IMR-90 (cell line): ENCODE results near the gene TFPI. TPM values are rescaled to one million over a fixed set of nuclear protein-coding genes. Genes with fewer than 3 reads are reported as not detected.

Experiments used
- ATAC-seq: fragments of 200-7000 bp; cut with Tn5 transposase; 2 replicates; pipeline ENCODE4 v1.9.1; 2020; ENCODE audit warnings: low read depth, mild to moderate bottlenecking, moderate library complexity
- BruUV-seq: library from RNA; stranded (reverse); fragments of 400-500 nt; replicated peaks from 2 replicates; lab custom pipeline; 2021; lab: Mats Ljungman, UMichigan
- CTCF ChIA-PET: fragments of 300-600 bp; formaldehyde crosslinking; extraction: SDS; loops from one replicate; lab custom pipeline; 2021; ENCODE audit warnings: antibody characterized with exemption; lab: Yijun Ruan, JAX
- POLR2A ChIA-PET: fragments of 300-600 bp; sonication (Branson Sonifier 250); formaldehyde crosslinking; loops from one replicate; lab custom pipeline; 2022; ENCODE audit warnings: antibody characterized with exemption; ENCODE audit not compliant: unreplicated experiment; lab: Charles Lee
- DNase-seq: peaks from one replicate; pipeline ENCODE4 v3.0.0; 2013
- H2AFZ ChIP-seq: replicated peaks from 2 replicates; pipeline ENCODE3; 2013; ENCODE audit warnings: low read length, mild to moderate bottlenecking; ENCODE audit not compliant: poor library complexity
- H2AK5ac ChIP-seq: 2 replicates; pipeline ENCODE4 v1.6.1; 2013; ENCODE audit warnings: low read depth, low read length, inconsistent platforms
- H2AK9ac ChIP-seq: replicated peaks from 2 replicates; pipeline ENCODE3; 2013; ENCODE audit warnings: mild to moderate bottlenecking, low read depth, low read length, moderate library complexity; ENCODE audit not compliant: poor library complexity
- H2BK120ac ChIP-seq: 2 replicates; pipeline ENCODE4 v1.6.1; 2013; ENCODE audit warnings: low read depth, low read length, inconsistent platforms
- H2BK15ac ChIP-seq: 3 replicates; pipeline ENCODE4 v1.6.1; 2013; ENCODE audit warnings: low read depth, low read length, inconsistent platforms
- H2BK20ac ChIP-seq: 2 replicates; pipeline ENCODE4 v1.6.1; 2013; ENCODE audit warnings: low read depth, mild to moderate bottlenecking, inconsistent platforms, low read length, moderate library complexity
- H2BK5ac ChIP-seq: 2 replicates; pipeline ENCODE4 v1.6.1; 2013; ENCODE audit warnings: mild to moderate bottlenecking, low read depth, low read length, inconsistent platforms; ENCODE audit not compliant: poor library complexity, severe bottlenecking
- H3K14ac ChIP-seq: replicated peaks from 2 replicates; pipeline ENCODE4 v1.6.1; 2013; ENCODE audit warnings: low read depth, low read length, inconsistent platforms
- H3K18ac ChIP-seq: 2 replicates; pipeline ENCODE4 v1.6.1; 2013; ENCODE audit warnings: low read depth, low read length, control low read depth
- H3K23ac ChIP-seq: 2 replicates; pipeline ENCODE4 v1.6.1; 2013; ENCODE audit warnings: low read depth, low read length, inconsistent platforms
- H3K27ac ChIP-seq: 2 replicates; pipeline ENCODE4 v1.5.1; 2013; ENCODE audit warnings: mild to moderate bottlenecking, control low read depth, low read length; ENCODE audit not compliant: insufficient read depth
- H3K27me3 ChIP-seq: 2 replicates; pipeline ENCODE4 v1.6.1; 2013; ENCODE audit warnings: low read length; ENCODE audit not compliant: control insufficient read depth, insufficient read depth
- H3K36me3 ChIP-seq: 2 replicates; pipeline ENCODE4 v1.6.1; 2013; ENCODE audit warnings: low read length, mixed read lengths; ENCODE audit not compliant: control insufficient read depth, insufficient read depth
- H3K4ac ChIP-seq: 2 replicates; pipeline ENCODE4 v1.6.1; 2013; ENCODE audit warnings: low read depth, low read length, inconsistent platforms
- H3K4me1 ChIP-seq: 2 replicates; pipeline ENCODE4 v1.6.1; 2013; ENCODE audit warnings: low read length, mixed read lengths; ENCODE audit not compliant: control insufficient read depth, insufficient read depth
- H3K4me2 ChIP-seq: 2 replicates; pipeline ENCODE4 v1.6.1; 2013; ENCODE audit warnings: low read depth, mild to moderate bottlenecking, control low read depth, low read length, moderate library complexity
- H3K4me3 ChIP-seq: 2 replicates; pipeline ENCODE4 v1.5.1; 2013; ENCODE audit warnings: low read depth, mild to moderate bottlenecking, control low read depth, low read length, moderate library complexity; ENCODE audit not compliant: insufficient read depth
- H3K56ac ChIP-seq: 2 replicates; pipeline ENCODE4 v1.6.1; 2013; ENCODE audit warnings: low read length, inconsistent platforms; ENCODE audit not compliant: insufficient read depth; ENCODE audit errors: extremely low read depth
- H3K79me1 ChIP-seq, 2 experiments: 2 replicates each; pipeline ENCODE4 v1.6.1; 2013; ENCODE audit warnings: low read length in 2 of 2, inconsistent platforms in 1 of 2, low read depth in 1 of 2
- H3K9ac ChIP-seq: 2 replicates; pipeline ENCODE4 v1.6.1; 2013; ENCODE audit warnings: low read depth, low read length, control low read depth
- H3K9me1 ChIP-seq: 2 replicates; pipeline ENCODE4 v1.6.1; 2013; ENCODE audit warnings: low read length, inconsistent platforms; ENCODE audit not compliant: insufficient read depth
- H3K9me3 ChIP-seq: 2 replicates; pipeline ENCODE4 v1.6.1; 2013; ENCODE audit warnings: low read length; ENCODE audit not compliant: control insufficient read depth, insufficient read depth
- H4K20me1 ChIP-seq: 2 replicates; pipeline ENCODE4 v1.6.1; 2013; ENCODE audit warnings: low read length, inconsistent platforms; ENCODE audit not compliant: insufficient read depth
- H4K5ac ChIP-seq: 2 replicates; pipeline ENCODE4 v1.6.1; 2013; ENCODE audit warnings: mild to moderate bottlenecking, low read depth, low read length, control low read depth
- H4K8ac ChIP-seq, 2 experiments: 2 replicates each; pipeline ENCODE4 v1.6.1; 2013; ENCODE audit warnings: low read depth in 2 of 2, low read length in 2 of 2, control low read depth in 1 of 2, inconsistent platforms in 1 of 2
- H4K91ac ChIP-seq: 2 replicates; pipeline ENCODE4 v1.6.1; 2013; ENCODE audit warnings: low read depth, low read length, inconsistent platforms; ENCODE audit not compliant: insufficient read depth
- FOS ChIP-seq: fragments of 150-350 bp; IDR thresholded peaks from 2 replicates; pipeline ENCODE4 v1.6.1; 2016; ENCODE audit warnings: low read depth, low read length
- NFE2L2 ChIP-seq: fragments of 150-350 bp; IDR thresholded peaks from 2 replicates; pipeline ENCODE4 v1.6.1; 2016; ENCODE audit warnings: low read depth, mild to moderate bottlenecking, low read length
- RAD21 ChIP-seq: IDR thresholded peaks from 2 replicates; pipeline ENCODE4 v1.6.1; 2012; ENCODE audit warnings: low read length, improper control_type of control experiment
- RFX5 ChIP-seq: IDR thresholded peaks from 2 replicates; pipeline ENCODE4 v1.8.0; 2012; ENCODE audit warnings: low read depth, mild to moderate bottlenecking, low read length, moderate library complexity
- SMC3 ChIP-seq: fragments of 150-350 bp; IDR thresholded peaks from 2 replicates; pipeline ENCODE4 v1.6.1; 2016; ENCODE audit warnings: low read depth, mild to moderate bottlenecking, antibody characterized with exemption, low read length, moderate library complexity
- dilution Hi-C: fragments of 300-500 bp; cut with HindIII; formaldehyde crosslinking; loops from one replicate; pipeline ENCODE4 v1.14.3; 2018; ENCODE audit warnings: low sequenced_read_pairs; ENCODE audit not compliant: unreplicated experiment
- in situ Hi-C: fragments of 300-500 bp; cut with MboI; formaldehyde crosslinking; loops from 3 replicates; pipeline ENCODE4 v1.14.3; 2019; ENCODE audit warnings: low sequenced_read_pairs, inconsistent platforms, mixed read lengths
- intact Hi-C: fragments of 100-400 bp; cut with micrococcal nuclease; formaldehyde crosslinking; loops from 2 replicates; pipeline ENCODE4 v1.10.0; 2022
- polyA plus RNA-seq, 3 experiments: library from polyadenylated mRNA; depleted of rRNA; stranded (reverse); fragments of >200 nt; gene quantifications; 2 replicates each; pipeline ENCODE4 v1.2.3, GENCODE V29; 2012; ENCODE audit warnings: low replicate concordance in 1 of 3
- total RNA-seq: library from RNA; depleted of rRNA; stranded (reverse); fragments of >200 nt; gene quantifications from 2 replicates; pipeline ENCODE4 v1.2.3, GENCODE V29; 2012

TFPI gene
- total and polyA plus RNA-seq, 2 of the 4 experiments (the other 2 are of a cell fraction), result 33.9 to 83.0 TPM

DNA sequence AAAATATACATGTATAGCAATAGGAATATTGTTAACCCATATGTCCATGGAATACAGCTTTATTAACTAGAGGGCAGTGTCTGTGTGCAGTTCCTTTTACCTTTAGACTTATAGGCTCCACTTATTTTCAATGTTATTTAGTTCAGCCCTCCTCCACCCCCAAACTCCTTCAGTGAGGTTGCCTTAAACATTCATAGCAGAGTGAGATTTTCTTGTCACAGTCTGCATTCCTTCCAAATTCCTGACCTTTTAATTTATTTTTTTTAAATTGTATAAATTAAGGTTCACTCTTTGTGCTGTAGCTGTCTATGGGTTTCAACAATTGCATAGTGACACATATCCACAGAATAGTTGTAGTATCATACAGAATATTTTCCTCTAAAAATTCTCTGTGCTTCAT is 30.9 kb downstream of the TFPI start:
- no peak overlapping the region for H2BK15ac ChIP-seq
- dilution Hi-C loops (no loop called here), intact Hi-C loops (no loop called here), in situ Hi-C loops (no loop called here)
- H3K14ac ChIP-seq, result no peak overlapping the region
- no peak overlapping the region for H3K4me3 ChIP-seq
- no peaks in the 10 kb centered on the region for H3K9me1 ChIP-seq
- H4K5ac ChIP-seq, result no peak overlapping the region
- no peak overlapping the region for H2BK20ac ChIP-seq
- no peak overlapping the region for H3K56ac ChIP-seq
- H2BK120ac ChIP-seq, result no peak overlapping the region
- no peaks in the 10 kb centered on the region for H4K20me1 ChIP-seq
- no peak overlapping the region for H2AK9ac ChIP-seq
- H3K4me1 ChIP-seq, result peaks cover 4% of the 10 kb centered on the region; the same call in 1 of the 2 replicates
- CTCF ChIA-PET, result no interaction called here
- H3K4me2 ChIP-seq, result no peak overlapping the region
- ATAC-seq (peak; percentile 55), DNase-seq (no peak)
- TF ChIP-seq NFE2L2 (no peak), SMC3 (no peak), RFX5 (no peak), FOS (no peak), RAD21 (no peak)
- no peak overlapping the region for H3K18ac ChIP-seq
- H3K27ac ChIP-seq, result no peak overlapping the region
- H4K8ac ChIP-seq, result no peak overlapping the region
- H3K79me1 ChIP-seq, result peaks cover 9 to 30% of the 10 kb centered on the region in 2 experiments; a peak in 3 of 4 replicates
- POLR2A ChIA-PET, result no interaction called here
- no peak overlapping the region for H3K9ac ChIP-seq
- peaks cover 21% of the 10 kb centered on the region for H3K36me3 ChIP-seq
- H3K4ac ChIP-seq, result no peak overlapping the region
- no peak overlapping the region for H2AK5ac ChIP-seq
- H2BK5ac ChIP-seq, result peak overlapping the region; percentile 45
- H3K27me3 ChIP-seq, result no peaks in the 10 kb centered on the region
- H3K9me3 ChIP-seq, result peaks cover 2% of the 10 kb centered on the region; the same call in 1 of the 2 replicates
- no peak overlapping the region for H3K23ac ChIP-seq
- no peak overlapping the region for H2AFZ ChIP-seq
- BruUV-seq, result no TSS peak
- no peak overlapping the region for H4K91ac ChIP-seq
